Gastrocnemius medialis (tissue), 4 donors: ENCODE results near the gene CHAF1B. TPM values are rescaled to one million over a fixed set of nuclear protein-coding genes. Genes with fewer than 3 reads are reported as not detected.

Experiments used
- ATAC-seq, 2 donors: fragments of 150-250 bp; one replicate each; pipeline ENCODE4 v1.9.1; 2016
- DNase-seq, 2 donors: peaks; one replicate each; pipeline ENCODE4 v3.0.0-alpha.2; 2019
- H3K27ac ChIP-seq, 4 donors: fragments of 200-600 bp; sonication (generic); 1 replicate in 1 of 4; 2 replicates in 3 of 4; pipeline ENCODE4 v1.5.1; 2016 to 2018; ENCODE audit warnings: mild to moderate bottlenecking in 2 of 4, moderate library complexity in 1 of 4
- H3K27me3 ChIP-seq, 3 donors: fragments of 200-600 bp; sonication (generic) in 2 of 3; 1 replicate in 1 of 3; 2 replicates in 2 of 3; pipeline versions ENCODE4 v1.5.1 to v1.6.0; 2016 to 2019; ENCODE audit warnings: mild to moderate bottlenecking in 1 of 3, moderate library complexity in 1 of 3
- H3K36me3 ChIP-seq, 2 donors: fragments of 200-600 bp; sonication (generic) in 1 of 2; one replicate each; pipeline ENCODE4 v1.5.1; 2017 to 2018
- H3K4me1 ChIP-seq, 2 donors: fragments of 200-600 bp; sonication (generic) in 1 of 2; one replicate each; pipeline ENCODE4 v1.5.1; 2016 to 2017; ENCODE audit warnings: mild to moderate bottlenecking in 2 of 2
- H3K4me3 ChIP-seq, 4 donors: fragments of 200-600 bp; sonication (generic) in 3 of 4; 1 replicate in 1 of 4; 2 replicates in 3 of 4; pipeline ENCODE4 v1.5.1; 2016 to 2019; ENCODE audit warnings: mild to moderate bottlenecking in 2 of 4
- H3K9me3 ChIP-seq, 3 donors: fragments of 200-600 bp; sonication (generic) in 2 of 3; 1 replicate in 1 of 3; 2 replicates in 2 of 3; pipeline ENCODE4 v1.5.1; 2016 to 2019
- CTCF ChIP-seq, 5 experiments: fragments of 450-650 bp in 3 of 5; fragments of 200-600 bp in 2 of 5; sonication (generic) in 2 of 5; IDR thresholded peaks in 4 of 5; conservative IDR thresholded peaks in 1 of 5; 1 replicate in 4 of 5; 2 replicates in 1 of 5; pipeline ENCODE4 v1.5.1; 2016 to 2019; ENCODE audit warnings: antibody characterized with exemption in 5 of 5, mild to moderate bottlenecking in 3 of 5, moderate library complexity in 3 of 5
- POLR2A ChIP-seq, 2 donors: fragments of 450-650 bp; IDR thresholded peaks; one replicate each; pipeline ENCODE4 v1.6.1; 2017; ENCODE audit warnings: antibody characterized with exemption in 2 of 2, mild to moderate bottlenecking in 2 of 2, moderate library complexity in 2 of 2
- in situ Hi-C, 4 donors: fragments of 200-750 bp; cut with MboI; loops; one replicate each; pipeline versions ENCODE4 v1.15.0 to v1.8.0; 2017; ENCODE audit warnings: low sequenced_read_pairs in 4 of 4
- intact Hi-C: fragments of 100-400 bp; cut with DNase I; formaldehyde crosslinking; loops from one replicate; pipeline ENCODE4 v1.15.1; 2023; ENCODE audit warnings: low total_unique reads
- total RNA-seq, 4 donors: library from RNA; depleted of rRNA; stranded (reverse); fragments of >200 nt; gene quantifications; one replicate each; pipeline versions ENCODE4 v1.1.0 to v1.2.3, GENCODE V29; 2016

The CHAF1B gene
- total RNA-seq, 4 donors from 2014 or later, result 2.5 to 20.2 (median 7.4) TPM

DNA sequence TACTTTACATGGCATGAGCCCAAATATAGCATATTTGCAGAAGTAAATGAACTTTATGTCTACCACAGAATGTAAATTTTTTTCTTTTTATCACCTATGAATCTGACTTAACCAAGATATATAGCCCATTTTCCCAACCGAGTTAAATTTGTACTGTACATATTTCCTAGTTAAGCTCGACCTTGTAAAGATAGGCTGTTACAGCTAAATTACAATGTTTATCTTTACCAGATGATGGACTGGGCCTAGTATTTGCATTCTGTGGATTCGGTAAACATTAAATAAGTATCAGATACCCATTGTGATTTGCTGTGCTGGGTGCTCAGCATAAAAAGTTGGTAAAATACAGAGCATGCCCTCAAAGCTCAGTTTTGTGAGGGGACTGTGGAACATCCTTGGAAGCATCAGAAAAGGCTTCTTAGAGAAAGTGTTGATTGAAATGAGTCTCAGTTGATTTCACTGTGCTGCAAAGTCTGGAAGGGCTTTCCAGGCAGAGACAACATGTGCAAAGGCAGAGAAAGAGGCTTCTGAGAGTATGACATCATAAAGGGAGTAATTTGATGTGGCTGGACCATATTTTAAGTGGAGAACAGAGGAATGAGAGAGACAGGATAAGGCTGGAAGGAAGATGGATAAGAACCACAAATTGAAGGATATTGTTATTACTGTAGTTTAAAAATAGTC lies 37.8 kb upstream of the CHAF1B start:
- intact Hi-C loops (no loop called here), in situ Hi-C loops (no loop called here)
- ATAC-seq (no peak), DNase-seq (no peak)
- Histone ChIP-seq H3K4me1 (peaks cover 0 to 6% of the 10 kb centered on the region in 2 donors), H3K27ac (no peak overlapping the region), H3K9me3 (no peaks in the 10 kb centered on the region), H3K36me3 (peaks cover 4 to 79% of the 10 kb centered on the region in 2 donors), H3K27me3 (no peaks in the 10 kb centered on the region), H3K4me3 (no peak overlapping the region)
- TF ChIP-seq CTCF (IDR thresholded peaks at IDR 0.05 in 4 of 5, conservative IDR thresholded peaks at IDR 0.05 in 1 of 5) (no peak), POLR2A (IDR thresholded peaks at IDR 0.05) (no peak)

- ATAC-seq (no peak), DNase-seq (no peak)
- Histone ChIP-seq H3K9me3 (no peaks in the 10 kb centered on the region), H3K27me3 (no peaks in the 10 kb centered on the region), H3K36me3 (peaks cover 4 to 80% of the 10 kb centered on the region in 2 donors), H3K4me3 (no peak overlapping the region), H3K27ac (peak overlapping the region in 1 of 4 donors; percentile 16), H3K4me1 (peaks cover 0 to under 1% of the 10 kb centered on the region in 2 donors)
- in situ Hi-C loops (no loop called here), intact Hi-C loops (no loop called here)
- TF ChIP-seq CTCF (IDR thresholded peaks at IDR 0.05 in 4 of 5, conservative IDR thresholded peaks at IDR 0.05 in 1 of 5), result no peak
- no peak for TF ChIP-seq POLR2A (IDR thresholded peaks at IDR 0.05)
These were observed 37.2 kb upstream of the CHAF1B start for GRCh38 chr21:36347962-36348328.

- Histone ChIP-seq H3K4me3 (no peak overlapping the region), H3K27me3 (no peaks in the 10 kb centered on the region), H3K27ac (peak overlapping the region in 1 of 4 donors; percentile 16), H3K36me3 (peaks cover 4 to 70% of the 10 kb centered on the region in 2 donors), H3K4me1 (no peaks in the 10 kb centered on the region), H3K9me3 (no peaks in the 10 kb centered on the region)
- DNase-seq (no peak), ATAC-seq (no peak)
- TF ChIP-seq CTCF (IDR thresholded peaks at IDR 0.05 in 4 of 5, conservative IDR thresholded peaks at IDR 0.05 in 1 of 5) (no peak), POLR2A (IDR thresholded peaks at IDR 0.05) (no peak)
- intact Hi-C loops (no loop called here), in situ Hi-C loops (no loop called here)
These were observed 35.9 kb upstream of the CHAF1B start for GRCh38 chr21:36349315-36349714.

GRCh38 chr21:36350282-36350910 lies 34.8 kb upstream of the CHAF1B start:
- TF ChIP-seq CTCF (IDR thresholded peaks at IDR 0.05 in 4 of 5, conservative IDR thresholded peaks at IDR 0.05 in 1 of 5) (no peak), POLR2A (IDR thresholded peaks at IDR 0.05) (no peak)
- no peak for ATAC-seq

More at GRCh38 chr21:36350282-36350910, 34.8 kb upstream of the CHAF1B start:
- in situ Hi-C loops (no loop called here), intact Hi-C loops (no loop called here)
- Histone ChIP-seq H3K27ac (no peak overlapping the region), H3K27me3 (no peaks in the 10 kb centered on the region), H3K4me1 (no peaks in the 10 kb centered on the region), H3K9me3 (no peaks in the 10 kb centered on the region), H3K4me3 (no peak overlapping the region), H3K36me3 (peaks cover 0 to 69% of the 10 kb centered on the region in 2 donors)
- no peak for DNase-seq
